ENCODE results near the gene CHAD.
"Not testable (repeated sequence)": the region's sequence is repeated elsewhere in the genome, so short reads cannot be mapped to it uniquely, and the experiment has no call there.

The CHAD gene

GRCh38 chr17:50477976-50478375 lies 9.3 kb upstream of the CHAD start:
- H3K27ac ChIP-seq (ENCODE audit: low read depth, low read length): peak overlapping the region; percentile 70
- no peak for TF ChIP-seq CTCF (IDR thresholded peaks at IDR 0.05; ENCODE audit: insufficient read depth, low read length, poor library complexity, severe bottlenecking)
- TF ChIP-seq EZH2phosphoT487 (conservative IDR thresholded peaks at IDR 0.05; ENCODE audit: low read length): no peak
- no peaks in the 10 kb centered on the region for H3K9me3 ChIP-seq (ENCODE audit: insufficient read depth, low read length)

GRCh38 chr17:50476545-50477315 lies 8.1 kb upstream of the CHAD start:
- H3K4me3 ChIP-seq (ENCODE audit: insufficient read depth, low read length, poor library complexity, severe bottlenecking): no peak overlapping the region

More at GRCh38 chr17:50477976-50478375, 9.3 kb upstream of the CHAD start:
- Histone ChIP-seq H3K4me3 (ENCODE audit: insufficient read depth, low read length, poor library complexity, severe bottlenecking) (peak overlapping the region; percentile 50), H3F3A (ENCODE audit: insufficient read depth) (peaks cover 24% of the 10 kb centered on the region), H2AFZ (ENCODE audit: low read depth, low read length, severe bottlenecking) (peak overlapping the region; percentile 95), H3K9ac (ENCODE audit: low read length) (peak overlapping the region; percentile 78), H3K79me2 (ENCODE audit: insufficient read depth, low read length) (no peaks in the 10 kb centered on the region), H3K36me3 (ENCODE audit: low read length) (no peaks in the 10 kb centered on the region), H3K4me2 (ENCODE audit: low read depth, low read length, poor library complexity, severe bottlenecking) (peak overlapping the region; percentile 98), H3K27me3 (ENCODE audit: low read length) (no peaks in the 10 kb centered on the region), H4K20me1 (ENCODE audit: low read depth, low read length) (no peaks in the 10 kb centered on the region), H3K9me2 (replicated peaks; ENCODE audit: insufficient read depth, low read length) (no peaks in the 10 kb centered on the region)

GRCh38 chr17:50475775-50476544 lies 7.3 kb upstream of the CHAD start:
- not testable (repeated sequence) for H2AFZ ChIP-seq (ENCODE audit: low read depth, low read length, severe bottlenecking); H3K27ac ChIP-seq (ENCODE audit: low read depth, low read length); H3K9me3 ChIP-seq (ENCODE audit: insufficient read depth, low read length); H3K79me2 ChIP-seq (ENCODE audit: insufficient read depth, low read length); H3K4me3 ChIP-seq (ENCODE audit: insufficient read depth, low read length, poor library complexity, severe bottlenecking); H3K27me3 ChIP-seq (ENCODE audit: low read length); H3K4me2 ChIP-seq (ENCODE audit: low read depth, low read length, poor library complexity, severe bottlenecking); H3K9ac ChIP-seq (ENCODE audit: low read length); H3K36me3 ChIP-seq (ENCODE audit: low read length); H4K20me1 ChIP-seq (ENCODE audit: low read depth, low read length); H3K9me2 ChIP-seq (replicated peaks; ENCODE audit: insufficient read depth, low read length)
- H3F3A ChIP-seq (ENCODE audit: insufficient read depth): peaks cover 16% of the 10 kb centered on the region

More at GRCh38 chr17:50476545-50477315, 8.1 kb upstream of the CHAD start:
- Histone ChIP-seq H3K4me2 (ENCODE audit: low read depth, low read length, poor library complexity, severe bottlenecking) (no peak overlapping the region), H2AFZ (ENCODE audit: low read depth, low read length, severe bottlenecking) (no peak overlapping the region), H3K9ac (ENCODE audit: low read length) (no peak overlapping the region), H3F3A (ENCODE audit: insufficient read depth) (peaks cover 24% of the 10 kb centered on the region), H3K9me3 (ENCODE audit: insufficient read depth, low read length) (no peaks in the 10 kb centered on the region), H4K20me1 (ENCODE audit: low read depth, low read length) (no peaks in the 10 kb centered on the region), H3K9me2 (replicated peaks; ENCODE audit: insufficient read depth, low read length) (no peaks in the 10 kb centered on the region), H3K27ac (ENCODE audit: low read depth, low read length) (no peak overlapping the region), H3K79me2 (ENCODE audit: insufficient read depth, low read length) (no peaks in the 10 kb centered on the region), H3K27me3 (ENCODE audit: low read length) (no peaks in the 10 kb centered on the region), H3K36me3 (ENCODE audit: low read length) (no peaks in the 10 kb centered on the region)
- TF ChIP-seq EZH2phosphoT487 (conservative IDR thresholded peaks at IDR 0.05; ENCODE audit: low read length): no peak
- TF ChIP-seq CTCF (IDR thresholded peaks at IDR 0.05; ENCODE audit: insufficient read depth, low read length, poor library complexity, severe bottlenecking): no peak

GRCh38 chr17:50475362-50475761 lies 6.7 kb upstream of the CHAD start:
- H2AFZ ChIP-seq (ENCODE audit: low read depth, low read length, severe bottlenecking): no peak overlapping the region
- H3K9me3 ChIP-seq (ENCODE audit: insufficient read depth, low read length): no peaks in the 10 kb centered on the region
- H3K4me3 ChIP-seq (ENCODE audit: insufficient read depth, low read length, poor library complexity, severe bottlenecking): no peak overlapping the region
- H3K9me2 ChIP-seq (replicated peaks; ENCODE audit: insufficient read depth, low read length): no peaks in the 10 kb centered on the region
- no peaks in the 10 kb centered on the region for H3K79me2 ChIP-seq (ENCODE audit: insufficient read depth, low read length)
- TF ChIP-seq CTCF (IDR thresholded peaks at IDR 0.05; ENCODE audit: insufficient read depth, low read length, poor library complexity, severe bottlenecking) (no peak), EZH2phosphoT487 (conservative IDR thresholded peaks at IDR 0.05; ENCODE audit: low read length) (no peak)
- H3K27me3 ChIP-seq (ENCODE audit: low read length): no peaks in the 10 kb centered on the region
- H4K20me1 ChIP-seq (ENCODE audit: low read depth, low read length): no peaks in the 10 kb centered on the region
- H3F3A ChIP-seq (ENCODE audit: insufficient read depth): peaks cover 10% of the 10 kb centered on the region
- no peaks in the 10 kb centered on the region for H3K36me3 ChIP-seq (ENCODE audit: low read length)
- no peak overlapping the region for H3K27ac ChIP-seq (ENCODE audit: low read depth, low read length)
- no peak overlapping the region for H3K9ac ChIP-seq (ENCODE audit: low read length)
- H3K4me2 ChIP-seq (ENCODE audit: low read depth, low read length, poor library complexity, severe bottlenecking): no peak overlapping the region

Measured in SU-DHL-6 (cell line).